GM12864 (cell line): Measurements from ENCODE around the gene DEFB132.

ENCODE experiments used
- DNase-seq: peaks from one replicate; pipeline ENCODE4 v3.0.0-alpha.2; 2011; ENCODE audit warnings: low read depth
- H3K4me3 ChIP-seq: 2 replicates; pipeline ENCODE4 v1.5.1; 2011; ENCODE audit warnings: mild to moderate bottlenecking, low read depth, low read length, control low read depth
- CTCF ChIP-seq: IDR thresholded peaks from 2 replicates; pipeline ENCODE4 v1.5.1; 2011; ENCODE audit warnings: low read depth, mild to moderate bottlenecking, moderate library complexity, low read length, control low read depth, inconsistent platforms; ENCODE audit errors: missing control alignments

The DEFB132 gene

GRCh38 chr20:305745-306144 is 48.2 kb downstream of the DEFB132 start:
- no peak for DNase-seq
- no peak for TF ChIP-seq CTCF
- no peak overlapping the region for H3K4me3 ChIP-seq

- H3K4me3 ChIP-seq, result no peak overlapping the region
- TF ChIP-seq CTCF, result no peak
- no peak for DNase-seq
Observed at GRCh38 chr20:308427-309038, 51.0 kb downstream of the DEFB132 start.

GRCh38 chr20:309306-309840 is 51.8 kb downstream of the DEFB132 start:
- H3K4me3 ChIP-seq, result no peak overlapping the region
- TF ChIP-seq CTCF, result no peak
- no peak for DNase-seq

GRCh38 chr20:309841-310644 is 52.5 kb downstream of the DEFB132 start:
- peak overlapping the region; percentile 47 for H3K4me3 ChIP-seq
- no peak for TF ChIP-seq CTCF
- DNase-seq, result peak; percentile 85

GRCh38 chr20:310645-311044 is 53.1 kb downstream of the DEFB132 start:
- DNase-seq, result no peak
- TF ChIP-seq CTCF, result no peak
- H3K4me3 ChIP-seq, result peak overlapping the region; percentile 42; the same call in 1 of the 2 replicates
